Mononuclear cell (primary cell): ENCODE results near the gene LCE2A. TPM values are rescaled to one million over a fixed set of nuclear protein-coding genes. Genes with fewer than 3 reads are reported as not detected.

Experiments used
- H3K27me3 ChIP-seq: 2 replicates; pipeline ENCODE4 v1.6.0; 2011; ENCODE audit warnings: low read length, control low read depth; ENCODE audit not compliant: insufficient read depth
- H3K4me1 ChIP-seq: 2 replicates; pipeline ENCODE4 v1.5.1; 2011; ENCODE audit warnings: mild to moderate bottlenecking, low read length, control low read depth; ENCODE audit not compliant: insufficient read depth
- H3K4me3 ChIP-seq: 2 replicates; pipeline ENCODE4 v1.5.1; 2011; ENCODE audit warnings: mild to moderate bottlenecking, low read length, moderate library complexity
- H3K9me3 ChIP-seq: 2 replicates; pipeline ENCODE4 v1.5.1; 2011; ENCODE audit warnings: low read depth, mild to moderate bottlenecking, control low read depth, low read length
- total RNA-seq: library from RNA; depleted of rRNA; stranded (reverse); fragments of >200 nt; gene quantifications from one replicate; pipeline ENCODE4 v1.2.3, GENCODE V29; 2012

Gene LCE2A
- total RNA-seq, 1 donor, result not detected

- H3K9me3 ChIP-seq, result peaks cover 6% of the 10 kb centered on the region
- H3K27me3 ChIP-seq, result peaks cover 12% of the 10 kb centered on the region
- no peaks in the 10 kb centered on the region for H3K4me1 ChIP-seq
- H3K4me3 ChIP-seq, result no peak within 1 kb of the TSS
Measured at GRCh38 chr1:152707860-152708259, 9.7 kb downstream of the LCE2A start, which contains the start of gene LCE4A. LCE4A (plus strand) TSS chr1:152708160; CDS start chr1:152709076, 916 bp downstream.

DNA sequence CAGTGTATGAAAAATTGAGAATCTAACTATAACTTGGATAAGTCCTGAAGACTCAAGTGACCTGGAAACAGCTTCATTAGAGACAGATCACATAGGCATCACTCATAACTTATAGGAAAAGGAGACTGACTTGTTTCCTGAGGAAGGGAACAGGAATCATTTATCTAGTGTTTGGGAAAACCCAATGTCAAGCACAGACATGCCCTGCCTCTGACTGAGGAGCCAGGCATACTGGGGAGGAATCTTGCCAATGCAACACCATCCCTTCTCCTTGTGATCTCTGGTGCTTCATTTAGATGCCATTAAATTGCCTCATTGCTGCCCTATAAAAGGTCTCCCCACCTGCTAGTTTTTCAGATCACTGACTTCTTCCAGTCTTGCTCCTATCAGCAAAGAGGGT is 20.1 kb downstream of the LCE2A start:
- H3K4me3 ChIP-seq, result no peak overlapping the region
- peaks cover 6% of the 10 kb centered on the region for H3K9me3 ChIP-seq
- no peaks in the 10 kb centered on the region for H3K4me1 ChIP-seq
- H3K27me3 ChIP-seq, result no peaks in the 10 kb centered on the region

DNA sequence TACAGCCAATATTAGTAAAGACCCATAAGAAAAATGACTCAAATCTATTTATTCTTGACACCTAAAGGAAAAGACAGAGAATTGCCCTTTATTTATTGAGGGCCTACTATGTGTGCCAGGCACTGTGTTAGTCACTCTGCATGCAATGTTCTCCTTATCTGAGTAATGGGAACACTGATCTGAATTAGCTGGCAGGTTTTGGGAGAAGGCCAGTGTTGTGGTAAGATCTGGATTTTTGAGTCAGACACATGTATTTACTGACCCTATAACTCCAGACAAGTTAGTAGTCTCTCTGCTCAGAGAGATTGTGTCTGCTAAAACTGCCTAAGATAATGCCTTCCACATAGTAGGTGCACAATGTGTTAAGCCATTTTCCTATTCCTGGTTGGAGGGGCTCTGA is 27.1 kb downstream of the LCE2A start:
- no peaks in the 10 kb centered on the region for H3K27me3 ChIP-seq
- H3K4me1 ChIP-seq, result no peaks in the 10 kb centered on the region
- H3K9me3 ChIP-seq, result no peaks in the 10 kb centered on the region
- H3K4me3 ChIP-seq, result no peak overlapping the region

- H3K4me3 ChIP-seq, result no peak overlapping the region
- H3K27me3 ChIP-seq, result no peaks in the 10 kb centered on the region
- H3K9me3 ChIP-seq, result no peaks in the 10 kb centered on the region
- H3K4me1 ChIP-seq, result no peaks in the 10 kb centered on the region
Measured at GRCh38 chr1:152728986-152729385, 30.8 kb downstream of the LCE2A start.

GRCh38 chr1:152735648-152736047 is 37.5 kb downstream of the LCE2A start:
- H3K9me3 ChIP-seq, result no peaks in the 10 kb centered on the region
- H3K4me3 ChIP-seq, result no peak overlapping the region
- H3K27me3 ChIP-seq, result no peaks in the 10 kb centered on the region
- H3K4me1 ChIP-seq, result no peaks in the 10 kb centered on the region

- Histone ChIP-seq H3K9me3 (no peaks in the 10 kb centered on the region), H3K4me3 (no peak overlapping the region), H3K4me1 (no peaks in the 10 kb centered on the region), H3K27me3 (no peaks in the 10 kb centered on the region)
Measured at GRCh38 chr1:152737997-152738396, 39.9 kb downstream of the LCE2A start.

GRCh38 chr1:152739841-152740240 is 41.7 kb downstream of the LCE2A start:
- no peaks in the 10 kb centered on the region for H3K27me3 ChIP-seq
- no peak overlapping the region for H3K4me3 ChIP-seq
- H3K4me1 ChIP-seq, result no peaks in the 10 kb centered on the region
- H3K9me3 ChIP-seq, result no peaks in the 10 kb centered on the region

GRCh38 chr1:152741656-152742055 is 43.5 kb downstream of the LCE2A start:
- no peaks in the 10 kb centered on the region for H3K4me1 ChIP-seq
- no peak overlapping the region for H3K4me3 ChIP-seq
- no peaks in the 10 kb centered on the region for H3K9me3 ChIP-seq
- H3K27me3 ChIP-seq, result no peaks in the 10 kb centered on the region

GRCh38 chr1:152743371-152744145 is 45.4 kb downstream of the LCE2A start:
- Histone ChIP-seq H3K4me3 (no peak overlapping the region), H3K27me3 (peaks cover 5% of the 10 kb centered on the region), H3K4me1 (no peaks in the 10 kb centered on the region), H3K9me3 (no peaks in the 10 kb centered on the region)

DNA sequence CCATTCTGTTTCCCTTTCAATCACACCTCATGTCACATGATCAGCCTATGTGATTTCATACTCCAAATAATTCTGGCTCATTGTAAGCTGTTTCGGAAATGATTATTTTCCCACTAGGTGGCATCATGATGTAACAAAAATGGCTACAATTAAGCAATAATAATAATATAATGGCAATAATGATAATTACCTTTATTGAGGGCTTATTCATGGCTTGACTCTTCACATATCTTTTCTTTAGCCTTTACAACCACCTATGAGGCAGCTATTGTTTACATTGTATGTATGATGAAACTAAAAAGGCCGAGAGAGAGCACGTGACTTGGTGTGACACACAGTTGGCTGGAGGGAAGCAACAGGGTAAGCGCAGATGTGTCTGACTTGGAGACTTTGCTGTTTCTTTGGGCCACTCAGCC is 47.2 kb downstream of the LCE2A start:
- Histone ChIP-seq H3K9me3 (no peaks in the 10 kb centered on the region), H3K4me3 (no peak overlapping the region), H3K4me1 (no peaks in the 10 kb centered on the region)

DNA sequence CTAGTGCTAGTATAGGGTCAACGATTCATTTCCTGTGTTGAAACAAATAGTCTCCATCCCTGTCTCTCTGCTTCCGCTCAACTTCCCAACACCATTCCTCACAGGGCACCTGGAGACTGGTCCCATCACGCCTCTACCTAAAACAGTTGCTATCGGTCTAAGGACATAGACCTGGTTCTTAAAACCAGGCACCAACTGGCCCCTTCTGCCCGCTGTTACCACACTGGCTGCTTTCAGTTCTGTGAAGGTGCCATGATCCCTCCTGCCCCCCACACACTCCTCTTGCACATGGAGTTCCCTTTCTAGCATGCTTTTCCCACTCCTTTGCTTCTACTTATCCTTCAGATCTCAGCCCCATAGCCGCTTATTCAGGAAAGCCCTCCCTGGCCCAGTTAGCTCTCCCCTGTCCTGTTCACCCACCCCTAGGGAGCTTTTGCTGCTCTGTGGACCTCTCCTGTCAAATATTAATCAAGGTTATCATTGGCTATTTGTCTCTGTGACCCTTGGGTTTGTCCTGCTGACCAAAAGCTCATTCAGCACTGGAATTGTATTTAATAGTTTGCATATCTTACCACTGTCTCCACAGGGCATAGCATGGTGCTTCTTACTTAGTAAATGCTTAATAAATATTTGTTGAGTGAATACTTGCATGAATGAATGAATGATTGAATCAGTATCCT is 47.8 kb downstream of the LCE2A start:
- H3K4me3 ChIP-seq, result no peak overlapping the region
- H3K9me3 ChIP-seq, result no peaks in the 10 kb centered on the region
- no peaks in the 10 kb centered on the region for H3K4me1 ChIP-seq
- peaks cover 9% of the 10 kb centered on the region for H3K27me3 ChIP-seq

More for the DNA sequence above, 47.2 kb downstream of the LCE2A start:
- peaks cover 9% of the 10 kb centered on the region for H3K27me3 ChIP-seq

DNA sequence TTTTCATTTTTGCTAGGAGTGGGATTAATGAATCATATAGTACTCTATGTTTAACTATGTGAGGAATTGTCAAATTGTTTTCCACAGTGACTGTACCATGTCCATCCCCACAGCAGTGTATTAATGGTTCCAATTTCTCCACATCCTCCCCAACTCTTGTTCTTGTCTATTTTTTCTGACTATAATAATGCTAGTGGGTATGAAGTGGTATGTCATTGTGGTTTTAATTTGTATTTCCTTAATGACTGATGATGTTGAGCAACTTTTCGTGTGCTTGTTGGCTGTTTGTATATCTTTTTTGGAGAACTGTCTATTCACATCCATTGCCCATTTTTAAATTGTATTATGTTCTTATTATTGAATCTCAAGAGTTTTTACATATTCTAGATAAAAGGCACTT is 49.7 kb downstream of the LCE2A start:
- Histone ChIP-seq H3K9me3 (no peaks in the 10 kb centered on the region), H3K4me1 (no peaks in the 10 kb centered on the region)

More for the DNA sequence above, 49.7 kb downstream of the LCE2A start:
- Histone ChIP-seq H3K4me3 (no peak overlapping the region), H3K27me3 (peaks cover 9% of the 10 kb centered on the region)

Other genes with a start within 250 kb of the LCE2A start
- not detected for gene LCE5A, start 187.5 kb upstream of the LCE2A start, total RNA-seq
- not detected for gene CRCT1, start 183.9 kb upstream of the LCE2A start, total RNA-seq
- gene LCE3E, start 131.6 kb upstream of the LCE2A start, total RNA-seq, result not detected
- not detected for gene LCE3D, start 117.8 kb upstream of the LCE2A start, total RNA-seq
- gene LCE3C, start 98.1 kb upstream of the LCE2A start, total RNA-seq, result not detected
- gene LCE3B, start 84.5 kb upstream of the LCE2A start, total RNA-seq, result not detected
- gene LCE3A, start 75.2 kb upstream of the LCE2A start, total RNA-seq, result not detected
- not detected for gene LCE2D, start 35.0 kb upstream of the LCE2A start, total RNA-seq
- gene LCE2C, start 23.1 kb upstream of the LCE2A start, total RNA-seq, result not detected
- gene LCE2B, start 12.2 kb upstream of the LCE2A start, total RNA-seq, result not detected
- gene LCE4A, start 9.8 kb downstream of the LCE2A start, total RNA-seq, result not detected
- gene KPRP, start 59.7 kb downstream of the LCE2A start, total RNA-seq, result not detected
- not detected for gene LCE1F, start 76.8 kb downstream of the LCE2A start, total RNA-seq
- not detected for gene LCE1E, start 87.9 kb downstream of the LCE2A start, total RNA-seq
- not detected for gene LCE1D, start 98.4 kb downstream of the LCE2A start, total RNA-seq
- gene LCE1C, start 108.3 kb downstream of the LCE2A start, total RNA-seq, result not detected
- gene LCE1B, start 113.6 kb downstream of the LCE2A start, total RNA-seq, result not detected
- gene LCE1A, start 129.1 kb downstream of the LCE2A start, total RNA-seq, result not detected
- not detected for gene LCE6A, start 144.5 kb downstream of the LCE2A start, total RNA-seq
- not detected for gene LCE7A, start 161.7 kb downstream of the LCE2A start, total RNA-seq
- not detected for gene SMCP, start 180.0 kb downstream of the LCE2A start, total RNA-seq
- not detected for gene IVL, start 210.2 kb downstream of the LCE2A start, total RNA-seq
- not detected for gene SPRR5, start 248.9 kb downstream of the LCE2A start, total RNA-seq